ENCODE measurements around the gene CSF1. TPM values are rescaled to one million over a fixed set of nuclear protein-coding genes. Genes with fewer than 3 reads are reported as not detected.

Gene CSF1
- polyA plus RNA-seq, 1 donor (not counting 4 experiments of a cell fraction or from before 2014, with no cell fraction given) = 1.8 TPM

- Histone ChIP-seq H3K4me3 (ENCODE audit: control insufficient read depth in 2 of 3, extremely low read depth in 1 of 3, insufficient read depth in 2 of 3, low read depth in 1 of 3, low read length in 3 of 3) (no peak overlapping the region), H3K9ac (ENCODE audit: control insufficient read depth, extremely low read depth, insufficient read depth, low read length) (no peak overlapping the region), H3K9me3 (ENCODE audit: control insufficient read depth, low read depth, low read length) (no peaks in the 10 kb centered on the region), H3K4me1 (ENCODE audit: control insufficient read depth, extremely low read depth, insufficient read depth, low read length) (peaks cover 20% of the 10 kb centered on the region), H4K20me1 (ENCODE audit: control insufficient read depth, extremely low read depth, insufficient read depth, low read length) (no peaks in the 10 kb centered on the region), H3K27me3 (ENCODE audit: control insufficient read depth, extremely low read depth, insufficient read depth, low read length) (no peaks in the 10 kb centered on the region), H3K79me2 (ENCODE audit: control insufficient read depth, insufficient read depth, low read length) (no peaks in the 10 kb centered on the region), H2AFZ (ENCODE audit: control insufficient read depth, low read length) (no peak overlapping the region), H3K27ac (ENCODE audit: control insufficient read depth, insufficient read depth, low read length) (no peak overlapping the region), H3K4me2 (ENCODE audit: control insufficient read depth, extremely low read depth, insufficient read depth, low read depth, low read length) (peak overlapping the region; percentile 50), H3K9me1 (ENCODE audit: control insufficient read depth, extremely low read depth, insufficient read depth, low read length) (peaks cover 3% of the 10 kb centered on the region), H3K36me3 (ENCODE audit: control insufficient read depth in 2 of 2, extremely low read depth in 1 of 2, insufficient read depth in 2 of 2, low read length in 2 of 2) (no peaks in the 10 kb centered on the region)
- FAIRE-seq (no peak), DNase-seq (ENCODE audit: low read depth, low spot score) (no peak)
- TF ChIP-seq EZH2 (IDR thresholded peaks at IDR 0.05; ENCODE audit: low read length) (no peak), CTCF (optimal IDR thresholded peaks at IDR 0.05 in 1 of 3, IDR thresholded peaks at IDR 0.05 in 1 of 3, conservative IDR thresholded peaks at IDR 0.05 in 1 of 3; ENCODE audit: extremely low read depth in 1 of 3, insufficient read depth in 2 of 3, low read length in 3 of 3) (no peak)
- dilution Hi-C loops (cut with MboI; ENCODE audit: extremely low pct_ligation_motif_present, low sequenced_read_pairs) = no loop called here
Observed at GRCh38 chr1:109928591-109929111, 18.0 kb downstream of the CSF1 start.

- no peaks in the 10 kb centered on the region for H4K20me1 ChIP-seq (ENCODE audit: control insufficient read depth, extremely low read depth, insufficient read depth, low read length)
- H3K4me2 ChIP-seq (ENCODE audit: control insufficient read depth, extremely low read depth, insufficient read depth, low read depth, low read length) = peak overlapping the region; percentile 50
- FAIRE-seq = peak; percentile 32
- H3K9me1 ChIP-seq (ENCODE audit: control insufficient read depth, extremely low read depth, insufficient read depth, low read length) = peaks cover 3% of the 10 kb centered on the region
- H2AFZ ChIP-seq (ENCODE audit: control insufficient read depth, low read length) = peak overlapping the region; percentile 2
- H3K4me1 ChIP-seq (ENCODE audit: control insufficient read depth, extremely low read depth, insufficient read depth, low read length) = peaks cover 16% of the 10 kb centered on the region
- dilution Hi-C loops (cut with MboI; ENCODE audit: extremely low pct_ligation_motif_present, low sequenced_read_pairs) = no loop called here
- peak; percentile 11 for DNase-seq (ENCODE audit: low read depth, low spot score)
- H3K27ac ChIP-seq (ENCODE audit: control insufficient read depth, insufficient read depth, low read length) = no peak overlapping the region
- no peaks in the 10 kb centered on the region for H3K79me2 ChIP-seq (ENCODE audit: control insufficient read depth, insufficient read depth, low read length)
- H3K36me3 ChIP-seq (ENCODE audit: control insufficient read depth in 2 of 2, extremely low read depth in 1 of 2, insufficient read depth in 2 of 2, low read length in 2 of 2) = no peaks in the 10 kb centered on the region
- H3K9me3 ChIP-seq (ENCODE audit: control insufficient read depth, low read depth, low read length) = no peaks in the 10 kb centered on the region
- TF ChIP-seq CTCF (optimal IDR thresholded peaks at IDR 0.05 in 1 of 3, IDR thresholded peaks at IDR 0.05 in 1 of 3, conservative IDR thresholded peaks at IDR 0.05 in 1 of 3; ENCODE audit: extremely low read depth in 1 of 3, insufficient read depth in 2 of 3, low read length in 3 of 3) (no peak), EZH2 (IDR thresholded peaks at IDR 0.05; ENCODE audit: low read length) (no peak)
- H3K4me3 ChIP-seq (ENCODE audit: control insufficient read depth in 2 of 3, extremely low read depth in 1 of 3, insufficient read depth in 2 of 3, low read depth in 1 of 3, low read length in 3 of 3) = no peak overlapping the region
- no peaks in the 10 kb centered on the region for H3K27me3 ChIP-seq (ENCODE audit: control insufficient read depth, extremely low read depth, insufficient read depth, low read length)
- H3K9ac ChIP-seq (ENCODE audit: control insufficient read depth, extremely low read depth, insufficient read depth, low read length) = no peak overlapping the region
Observed at GRCh38 chr1:109929170-109929569, 18.5 kb downstream of the CSF1 start.

Data from keratinocyte (primary cell).